Measurements from ENCODE around the gene ZNF697. TPM values are rescaled to one million over a fixed set of nuclear protein-coding genes. Genes with fewer than 3 reads are reported as not detected.
"Not testable (repeated sequence)": the region's sequence is repeated elsewhere in the genome, so short reads cannot be mapped to it uniquely, and the experiment has no call there.

ZNF697 gene
- 11.5 TPM for total RNA-seq
- long read RNA-seq, partial matches to known transcripts = 4 of 4 reads
- long read RNA-seq, other reads (novel, unspliced or antisense) = 0 of 4 reads

- peak; percentile 95 for ATAC-seq
- intact Hi-C loops (cut with micrococcal nuclease) = no loop called here
- DNase-seq = peak; percentile 99
Measured at GRCh38 chr1:119647734-119648619, at the start of gene ZNF697. Gene ZNF697 (minus strand): TSS chr1:119648266. CDS start chr1:119626100, 22,166 bp downstream.

GRCh38 chr1:119697598-119697997 lies 49.5 kb upstream of the ZNF697 start:
- DNase-seq (no peak), ATAC-seq (no peak)
- intact Hi-C loops (cut with micrococcal nuclease) = no loop called here

DNA sequence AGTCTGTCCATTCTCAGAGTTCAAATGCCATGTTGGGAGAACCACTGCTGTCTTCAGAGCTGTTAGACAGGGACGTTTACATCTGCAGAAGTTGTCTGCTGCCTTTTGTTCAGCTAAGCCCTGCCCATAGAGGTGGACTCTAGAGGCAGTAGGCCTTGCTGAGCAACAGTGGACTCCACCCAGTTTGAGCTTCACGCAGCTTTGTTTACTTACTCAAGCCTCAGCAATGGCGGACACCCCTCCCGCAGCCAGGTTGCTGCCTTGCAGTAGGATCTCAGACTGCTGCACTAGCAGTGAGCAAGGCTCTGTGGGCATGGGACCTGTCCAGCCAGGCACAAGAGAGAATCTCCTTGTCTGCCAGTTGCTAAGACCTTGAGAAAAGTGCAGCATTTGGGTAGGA lies 48.8 kb upstream of the ZNF697 start:
- ATAC-seq; DNase-seq; intact Hi-C loops (cut with micrococcal nuclease): not testable (repeated sequence)

DNA sequence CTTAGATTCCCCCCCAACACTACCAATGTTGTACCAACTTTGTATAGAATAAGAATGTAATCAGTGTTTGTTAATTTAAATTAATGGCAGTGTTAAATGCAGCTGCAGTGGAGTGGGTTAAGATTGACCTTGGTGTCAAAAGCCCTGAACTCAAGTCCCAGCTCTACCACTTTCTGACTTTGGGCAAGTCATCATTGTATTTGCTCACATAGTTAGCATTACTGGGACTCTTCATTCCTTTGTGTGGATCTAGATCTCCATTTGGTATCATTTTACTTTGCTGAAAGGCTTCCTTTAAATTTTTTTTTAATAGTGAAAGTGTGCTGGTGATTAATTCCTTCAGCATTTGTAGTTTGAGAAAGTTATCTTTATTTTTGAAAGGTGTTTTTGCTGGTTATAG lies 41.4 kb upstream of the ZNF697 start:
- intact Hi-C loops (cut with micrococcal nuclease) = no loop called here
- ATAC-seq (no peak), DNase-seq (no peak)

- DNase-seq (no peak), ATAC-seq (no peak)
- intact Hi-C loops (cut with micrococcal nuclease) = no loop called here
Measured at GRCh38 chr1:119688810-119689209, 40.7 kb upstream of the ZNF697 start.

- ATAC-seq = no peak
- intact Hi-C loops (cut with micrococcal nuclease) = no loop called here
- DNase-seq = no peak
Measured at GRCh38 chr1:119687434-119688079, 39.5 kb upstream of the ZNF697 start.

DNA sequence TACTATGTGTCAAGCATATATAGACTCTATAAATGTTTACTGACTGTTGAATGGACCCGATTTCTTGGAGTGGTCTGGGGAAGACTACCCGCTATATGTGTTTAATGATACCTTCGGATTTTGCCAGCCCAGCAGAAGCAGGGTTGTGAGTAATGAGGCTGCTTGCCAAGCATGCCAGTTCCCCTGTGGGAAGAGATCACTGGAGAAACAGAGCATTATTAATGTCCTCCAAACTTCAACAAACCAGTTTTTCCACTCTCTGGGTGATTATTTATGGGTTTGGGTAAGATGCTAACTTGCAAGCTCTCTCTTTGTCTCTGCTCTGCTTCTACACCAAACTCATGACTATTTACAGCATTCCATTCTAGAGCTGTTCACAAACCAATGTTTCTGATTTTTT lies 38.6 kb upstream of the ZNF697 start:
- DNase-seq (no peak), ATAC-seq (no peak)
- intact Hi-C loops (cut with micrococcal nuclease) = no loop called here

GRCh38 chr1:119683893-119684292 lies 35.8 kb upstream of the ZNF697 start:
- no peak for ATAC-seq
- intact Hi-C loops (cut with micrococcal nuclease) = no loop called here

DNA sequence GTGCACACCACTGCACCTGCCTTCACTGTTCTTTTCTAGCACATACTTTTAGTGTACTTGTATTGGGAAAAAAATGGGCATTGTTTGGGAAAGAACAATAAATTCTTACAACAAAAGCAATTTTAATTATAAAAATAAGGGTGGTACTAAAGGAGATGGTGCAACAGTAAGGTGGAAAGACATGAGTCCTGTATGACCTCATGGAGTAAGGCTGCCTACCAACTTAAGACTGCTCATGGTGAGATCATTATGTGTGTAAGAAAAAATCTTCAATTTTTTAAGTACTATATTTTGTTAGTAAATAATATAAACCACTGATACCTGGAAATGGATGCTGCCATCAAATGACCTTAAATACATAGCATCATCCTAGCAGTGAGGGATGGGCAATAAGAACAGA lies 34.1 kb upstream of the ZNF697 start:
- intact Hi-C loops (cut with micrococcal nuclease) = no loop called here
- ATAC-seq (no peak), DNase-seq (no peak)

More at GRCh38 chr1:119683893-119684292, 35.8 kb upstream of the ZNF697 start:
- DNase-seq = no peak

DNA sequence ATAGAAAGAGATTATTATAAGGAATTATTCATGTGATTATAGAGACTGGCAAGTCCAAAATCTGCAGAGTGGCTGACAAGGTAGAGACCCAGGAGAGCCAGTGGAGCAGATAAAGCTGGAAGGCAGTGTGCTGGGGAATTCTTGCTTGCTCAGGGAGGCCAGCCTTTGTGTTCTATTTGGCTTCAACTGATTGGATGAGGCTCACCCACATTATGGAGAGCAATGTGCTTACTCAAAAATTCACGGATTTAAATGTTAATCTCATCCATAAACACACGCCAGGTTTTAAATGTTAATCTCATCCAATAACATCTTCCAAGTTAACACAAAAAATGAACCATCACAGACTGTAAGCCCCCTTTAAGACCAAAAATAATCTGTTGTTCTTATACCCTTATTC lies 33.5 kb upstream of the ZNF697 start:
- ATAC-seq (no peak), DNase-seq (no peak)
- intact Hi-C loops (cut with micrococcal nuclease) = no loop called here

DNA sequence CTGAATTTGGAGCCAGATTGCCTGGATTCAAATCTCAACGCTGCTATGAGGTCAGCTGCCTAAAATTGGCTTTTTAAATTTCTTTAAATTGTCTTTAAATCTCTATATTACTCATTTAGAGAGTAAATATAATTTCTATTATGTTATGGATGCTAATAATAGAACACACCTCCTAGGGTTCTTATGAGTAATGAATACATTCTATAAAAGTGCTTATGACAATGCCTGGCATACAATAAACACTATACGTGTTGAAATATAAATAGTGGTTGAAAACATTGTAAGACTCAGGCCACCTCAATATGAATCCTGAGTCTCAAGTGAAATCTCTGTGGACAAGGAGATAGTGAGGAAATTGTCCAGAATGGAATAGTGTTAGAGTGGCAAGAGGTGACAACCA lies 32.7 kb upstream of the ZNF697 start:
- intact Hi-C loops (cut with micrococcal nuclease) = no loop called here
- ATAC-seq = no peak
- no peak for DNase-seq

GRCh38 chr1:119680193-119680592 lies 32.1 kb upstream of the ZNF697 start:
- ATAC-seq (no peak), DNase-seq (no peak)
- intact Hi-C loops (cut with micrococcal nuclease) = no loop called here

DNA sequence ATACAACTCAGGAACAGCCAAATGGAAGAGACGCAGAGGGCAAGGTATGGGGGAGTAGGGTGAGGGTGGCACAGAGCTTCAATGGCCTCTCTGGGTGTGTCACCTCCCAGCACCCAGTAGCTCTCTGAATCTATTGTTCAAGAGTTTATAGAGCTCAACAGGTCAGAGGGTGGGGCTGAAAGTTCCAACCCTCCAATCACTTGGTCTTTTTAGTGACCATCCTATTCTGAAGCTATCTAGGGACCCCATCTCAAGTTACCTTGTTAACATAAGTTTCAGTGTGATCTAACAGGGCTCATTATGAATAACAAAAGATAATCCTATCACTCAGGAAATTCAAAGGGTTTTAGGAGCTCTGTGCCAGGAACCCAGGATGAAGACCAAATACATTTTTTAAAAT lies 31.2 kb upstream of the ZNF697 start:
- intact Hi-C loops (cut with micrococcal nuclease) = loop anchor here (5.0 kb wide), 1 partner anchor 67 kb away; no protein-coding TSS in a partner anchor
- ATAC-seq = no peak
- no peak for DNase-seq

- ATAC-seq (peak; percentile 80), DNase-seq (peak; percentile 35)
- intact Hi-C loops (cut with micrococcal nuclease) = loop anchor here (5.0 kb wide), 1 partner anchor 64 kb away; no protein-coding TSS in a partner anchor
Measured at GRCh38 chr1:119676571-119677206, 28.6 kb upstream of the ZNF697 start.

DNA sequence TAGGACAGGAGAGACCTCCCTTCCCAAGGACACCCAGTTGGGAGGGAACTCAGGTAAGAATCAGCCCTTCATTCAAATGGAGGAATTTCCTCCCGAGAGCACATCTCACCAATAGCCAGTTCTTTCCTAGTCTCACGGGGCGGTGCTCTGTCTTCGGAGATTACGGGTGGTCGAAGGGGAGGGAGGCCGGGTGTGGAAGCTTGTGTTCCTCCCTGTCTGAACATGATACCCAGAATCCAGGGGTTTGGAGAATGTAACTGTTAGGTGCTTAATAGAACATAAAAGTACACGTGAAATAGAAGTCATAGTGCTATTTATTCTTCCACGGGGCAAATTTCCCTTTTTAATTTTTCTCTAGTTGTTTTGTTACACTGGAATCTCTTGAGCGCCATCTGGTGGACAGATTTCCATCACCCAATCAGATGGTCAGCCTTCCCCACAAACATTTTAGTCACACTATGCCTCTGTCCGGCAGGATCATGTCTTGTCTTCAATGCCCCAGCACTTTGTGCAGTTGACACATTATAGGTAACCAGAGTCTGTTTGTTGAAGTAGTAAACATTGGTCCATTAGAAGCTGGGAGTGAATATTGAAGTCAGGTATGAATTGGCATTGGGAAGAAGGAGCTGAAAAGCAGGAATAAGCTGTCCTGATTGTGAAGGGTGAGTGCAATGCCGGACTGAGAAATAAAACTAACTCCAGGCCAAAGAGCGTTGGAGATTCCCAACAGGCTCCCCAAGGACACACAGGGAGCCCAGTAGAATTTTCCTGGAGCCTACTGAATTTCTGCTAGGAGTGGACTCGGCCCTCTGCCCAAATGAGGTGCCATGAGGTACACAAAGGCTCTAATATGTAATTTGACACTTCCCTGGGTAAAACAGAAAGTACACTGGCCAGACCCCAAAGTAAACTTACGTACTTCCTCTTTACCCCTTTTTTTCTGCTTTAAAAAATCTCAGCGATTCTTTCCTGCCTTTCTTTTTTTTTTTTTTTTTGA lies 27.6 kb upstream of the ZNF697 start:
- intact Hi-C loops (cut with micrococcal nuclease) = loop anchor here (5.0 kb wide), 1 partner anchor 63 kb away; no protein-coding TSS in a partner anchor
- DNase-seq (peak; percentile 36), ATAC-seq (peak; percentile 80)

DNA sequence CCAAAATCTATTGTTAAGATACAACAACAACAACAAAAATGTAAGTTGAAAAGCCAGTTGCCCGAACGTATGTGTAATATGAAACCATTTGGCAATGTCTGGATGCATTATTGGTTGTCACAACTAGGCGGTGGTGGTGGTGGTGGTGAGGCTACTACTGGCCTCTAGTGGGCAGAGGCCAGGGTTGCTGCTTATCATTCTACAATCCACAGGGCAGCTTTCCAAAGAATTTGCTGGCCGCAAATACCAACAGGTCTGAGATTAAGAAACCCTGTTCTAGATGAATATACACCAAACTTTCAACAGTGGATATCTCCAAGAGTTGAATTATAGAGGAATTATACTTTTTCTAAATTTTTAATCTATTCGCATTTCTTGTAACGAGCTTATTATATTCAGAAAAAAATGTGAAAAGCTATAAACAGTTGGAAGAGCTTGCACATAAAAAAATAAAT lies 26.8 kb upstream of the ZNF697 start:
- no peak for ATAC-seq

DNA sequence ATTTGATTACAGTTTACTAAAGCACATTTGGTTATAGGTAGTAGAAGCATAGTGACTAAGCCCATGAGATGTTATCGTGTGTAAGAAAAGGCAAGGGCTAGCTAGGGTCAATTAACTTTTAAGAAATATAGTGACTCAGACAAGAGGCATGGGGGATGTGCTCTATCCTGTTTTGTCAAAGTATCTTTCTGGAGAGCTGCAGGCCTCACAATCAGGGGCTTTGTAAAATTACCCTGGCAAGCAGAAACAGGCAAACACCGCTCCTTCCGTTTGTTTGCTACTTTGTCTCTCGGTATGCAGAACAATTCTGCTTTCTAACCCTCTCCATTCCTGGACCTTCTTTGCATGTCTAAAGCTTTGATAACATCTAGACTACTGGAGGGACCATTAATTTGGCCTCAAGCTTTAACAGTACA lies 26.1 kb upstream of the ZNF697 start:
- DNase-seq (no peak), ATAC-seq (no peak)
- intact Hi-C loops (cut with micrococcal nuclease) = no loop called here

More for the DNA sequence above, 26.8 kb upstream of the ZNF697 start:
- no peak for DNase-seq
- intact Hi-C loops (cut with micrococcal nuclease) = loop anchor here (5.0 kb wide), 1 partner anchor 63 kb away; no protein-coding TSS in a partner anchor

DNA sequence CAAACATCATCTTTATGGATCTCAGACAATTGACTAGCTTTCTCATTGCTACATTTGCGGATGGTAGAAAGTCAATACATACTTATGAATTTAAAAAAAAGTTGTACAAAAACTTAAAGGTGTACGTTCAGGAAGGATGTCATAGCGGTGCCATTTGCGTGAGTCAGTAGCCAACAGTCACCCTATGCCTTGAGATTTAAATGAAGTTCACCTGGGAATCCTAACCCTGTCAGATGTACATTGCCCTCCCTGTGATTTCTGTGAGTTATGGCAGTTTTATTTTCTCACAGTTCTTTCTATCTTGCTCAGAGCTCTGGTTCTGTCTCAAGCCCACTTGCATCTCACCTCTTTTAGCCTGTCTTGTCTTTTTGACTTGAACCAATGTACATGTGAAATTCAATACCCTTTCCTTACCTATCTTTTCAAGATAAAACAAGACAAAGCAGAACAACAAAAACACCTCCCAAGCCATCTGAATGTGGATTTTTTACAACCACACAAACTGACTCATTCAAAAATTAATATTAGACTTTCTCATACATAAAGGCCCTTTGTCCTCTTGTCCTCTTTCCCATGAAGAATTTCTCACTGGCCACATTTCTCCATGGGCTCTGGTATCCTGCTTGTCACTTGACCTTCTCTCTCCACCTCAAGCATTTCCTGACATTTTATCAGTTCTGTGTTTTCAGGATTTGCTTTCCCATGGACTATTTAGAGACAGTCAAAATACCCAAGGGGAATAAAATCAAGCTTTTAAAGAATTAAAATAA lies 25.3 kb upstream of the ZNF697 start:
- DNase-seq (no peak), ATAC-seq (no peak)
- intact Hi-C loops (cut with micrococcal nuclease) = no loop called here

Data from left ventricle myocardium superior (tissue), 1 donor.